ENCODE data around the gene TMEM52B. TPM values are rescaled to one million over a fixed set of nuclear protein-coding genes. Genes with fewer than 3 reads are reported as not detected.
A peak's percentile ranks its signal among the peaks of the same experiment; 100 is the strongest.
"Not testable (repeated sequence)": the region's sequence is repeated elsewhere in the genome, so short reads cannot be mapped to it uniquely, and the experiment has no call there.

TMEM52B gene
- total and polyA plus RNA-seq, 5 donors from 2014 or later = not detected

DNA sequence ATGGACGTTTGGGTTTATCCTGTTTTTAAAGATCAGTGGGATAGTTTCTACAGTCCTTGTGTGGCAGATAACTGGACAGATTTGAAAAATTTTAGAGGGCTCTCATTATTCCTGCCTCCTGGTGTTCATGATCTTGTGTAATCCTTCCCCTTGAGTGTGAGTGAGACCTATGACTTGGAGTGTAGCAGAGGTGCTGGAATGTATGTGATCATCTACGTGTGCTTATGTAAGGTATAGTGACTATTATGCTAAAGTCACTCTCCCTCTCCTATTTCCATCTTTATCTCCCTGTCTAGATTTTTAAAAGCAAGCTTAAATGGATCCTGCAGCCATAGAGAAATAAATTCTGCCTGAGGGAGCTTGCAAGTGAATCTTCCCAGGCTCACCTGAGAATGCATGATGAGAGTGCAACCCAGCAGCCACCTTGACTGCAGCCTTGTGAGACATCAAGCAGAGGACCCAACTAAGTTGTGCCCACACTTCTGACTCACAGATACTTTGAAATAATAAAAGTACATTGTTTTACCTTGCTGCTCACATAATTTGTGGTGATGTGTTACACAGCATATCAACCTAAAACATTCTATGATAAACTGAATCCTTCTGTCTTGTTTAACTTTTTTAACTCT is 3.7 kb upstream of the TMEM52B start:
- Histone ChIP-seq H3K4me1 (ENCODE audit: control insufficient read depth, insufficient read depth, low read length, poor library complexity, severe bottlenecking) (no peaks in the 10 kb centered on the region), H3K4me3 (ENCODE audit: low read depth, low read length) (no peak overlapping the region), H3K36me3 (ENCODE audit: control insufficient read depth, insufficient read depth, low read length) (no peaks in the 10 kb centered on the region), H3K9me3 (ENCODE audit: control insufficient read depth in 2 of 2, low read length in 2 of 2) (no peaks in the 10 kb centered on the region), H3K27ac (ENCODE audit: insufficient read depth, low read length, poor library complexity, severe bottlenecking) (no peak overlapping the region), H3K27me3 (ENCODE audit: control insufficient read depth, insufficient read depth, low read length) (peaks cover 6% of the 10 kb centered on the region)
- Mint-ChIP-seq H3K9me3 (no peaks in the 10 kb centered on the region), H3K36me3 (no peaks in the 10 kb centered on the region), H3K4me3 (no peak overlapping the region), H3K27ac (no peak overlapping the region), H3K4me1 (no peaks in the 10 kb centered on the region), H3K27me3 (peaks cover 54% of the 10 kb centered on the region)
- no peak for ATAC-seq (ENCODE audit: low read depth in 2 of 2)
- DNase-seq = no peak

GRCh38 chr12:10175846-10176636 is 2.8 kb upstream of the TMEM52B start:
- ATAC-seq (ENCODE audit: low read depth in 2 of 2) (no peak), DNase-seq (no peak)
- no peak overlapping the region for H3K4me3 ChIP-seq (ENCODE audit: low read depth, low read length)
- Mint-ChIP-seq H3K9me3 (no peaks in the 10 kb centered on the region), H3K27ac (no peak overlapping the region), H3K4me1 (no peaks in the 10 kb centered on the region), H3K27me3 (peaks cover 50% of the 10 kb centered on the region), H3K36me3 (no peaks in the 10 kb centered on the region), H3K4me3 (no peak overlapping the region)
- H3K27me3 ChIP-seq (ENCODE audit: control insufficient read depth, insufficient read depth, low read length) = peaks cover 6% of the 10 kb centered on the region
- H3K9me3 ChIP-seq (ENCODE audit: control insufficient read depth in 2 of 2, low read length in 2 of 2) = no peaks in the 10 kb centered on the region
- H3K36me3 ChIP-seq (ENCODE audit: control insufficient read depth, insufficient read depth, low read length) = no peaks in the 10 kb centered on the region
- H3K4me1 ChIP-seq (ENCODE audit: control insufficient read depth, insufficient read depth, low read length, poor library complexity, severe bottlenecking) = no peaks in the 10 kb centered on the region
- no peak overlapping the region for H3K27ac ChIP-seq (ENCODE audit: insufficient read depth, low read length, poor library complexity, severe bottlenecking)

- no peaks in the 10 kb centered on the region for H3K4me1 ChIP-seq (ENCODE audit: control insufficient read depth, insufficient read depth, low read length, poor library complexity, severe bottlenecking)
- no peak overlapping the region for H3K4me3 Mint-ChIP-seq
- DNase-seq (no peak), ATAC-seq (ENCODE audit: low read depth in 2 of 2) (no peak)
- H3K27ac ChIP-seq (ENCODE audit: insufficient read depth, low read length, poor library complexity, severe bottlenecking) = no peak overlapping the region
- H3K36me3 Mint-ChIP-seq = no peaks in the 10 kb centered on the region
- H3K9me3 Mint-ChIP-seq = no peaks in the 10 kb centered on the region
- H3K27me3 Mint-ChIP-seq = peaks cover 34% of the 10 kb centered on the region
- H3K4me1 Mint-ChIP-seq = no peaks in the 10 kb centered on the region
- H3K36me3 ChIP-seq (ENCODE audit: control insufficient read depth, insufficient read depth, low read length) = no peaks in the 10 kb centered on the region
- H3K9me3 ChIP-seq (ENCODE audit: control insufficient read depth in 2 of 2, low read length in 2 of 2) = no peaks in the 10 kb centered on the region
- H3K27me3 ChIP-seq (ENCODE audit: control insufficient read depth, insufficient read depth, low read length) = peaks cover 8% of the 10 kb centered on the region
- no peak overlapping the region for H3K27ac Mint-ChIP-seq
- no peak overlapping the region for H3K4me3 ChIP-seq (ENCODE audit: low read depth, low read length)
Observed at GRCh38 chr12:10179776-10180181, 947 bp downstream of the TMEM52B start.

DNA sequence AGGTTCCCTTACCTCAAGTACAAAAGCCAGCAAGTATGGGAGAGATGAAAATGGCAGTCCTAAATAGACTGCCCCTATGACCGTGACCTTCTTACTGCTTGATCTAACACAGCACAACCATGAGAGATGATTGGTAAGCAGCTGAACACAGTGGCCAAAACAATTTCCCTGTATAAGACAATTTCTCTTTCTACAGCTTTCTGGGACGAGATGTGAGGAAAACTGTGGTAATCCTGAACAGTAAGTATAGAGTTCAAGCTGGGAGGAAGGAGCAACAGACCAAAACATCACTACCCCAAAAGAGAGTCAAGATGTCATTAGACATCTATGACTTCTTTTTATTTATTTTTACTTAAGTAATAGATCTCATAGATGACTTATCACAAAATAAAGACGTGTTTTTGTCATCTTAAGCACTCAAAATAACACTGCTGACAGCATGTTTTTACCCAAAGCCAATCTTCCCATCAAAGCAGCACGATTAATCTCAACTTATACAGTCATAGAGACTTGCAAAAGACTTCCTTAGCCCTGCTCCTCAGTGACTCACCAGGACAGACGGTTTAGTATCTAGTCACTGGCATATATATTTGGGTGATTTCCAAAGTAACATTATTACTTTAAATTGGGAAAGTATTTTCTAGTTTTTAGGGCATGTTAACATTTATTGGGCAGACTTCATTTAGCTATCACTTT is 3.7 kb downstream of the TMEM52B start:
- H3K4me3 ChIP-seq (ENCODE audit: low read depth, low read length) = no peak overlapping the region
- H3K4me1 ChIP-seq (ENCODE audit: control insufficient read depth, insufficient read depth, low read length, poor library complexity, severe bottlenecking) = no peaks in the 10 kb centered on the region
- Mint-ChIP-seq H3K9me3 (no peaks in the 10 kb centered on the region), H3K27me3 (peaks cover 37% of the 10 kb centered on the region), H3K27ac (no peak overlapping the region), H3K4me3 (no peak overlapping the region), H3K4me1 (no peaks in the 10 kb centered on the region), H3K36me3 (no peaks in the 10 kb centered on the region)
- DNase-seq (no peak), ATAC-seq (ENCODE audit: low read depth in 2 of 2) (peak in 1 of 2 donors; percentile 64)
- H3K36me3 ChIP-seq (ENCODE audit: control insufficient read depth, insufficient read depth, low read length) = no peaks in the 10 kb centered on the region
- peaks cover 4% of the 10 kb centered on the region for H3K27me3 ChIP-seq (ENCODE audit: control insufficient read depth, insufficient read depth, low read length)
- no peaks in the 10 kb centered on the region for H3K9me3 ChIP-seq (ENCODE audit: control insufficient read depth in 2 of 2, low read length in 2 of 2)
- H3K27ac ChIP-seq (ENCODE audit: insufficient read depth, low read length, poor library complexity, severe bottlenecking) = no peak overlapping the region

DNA sequence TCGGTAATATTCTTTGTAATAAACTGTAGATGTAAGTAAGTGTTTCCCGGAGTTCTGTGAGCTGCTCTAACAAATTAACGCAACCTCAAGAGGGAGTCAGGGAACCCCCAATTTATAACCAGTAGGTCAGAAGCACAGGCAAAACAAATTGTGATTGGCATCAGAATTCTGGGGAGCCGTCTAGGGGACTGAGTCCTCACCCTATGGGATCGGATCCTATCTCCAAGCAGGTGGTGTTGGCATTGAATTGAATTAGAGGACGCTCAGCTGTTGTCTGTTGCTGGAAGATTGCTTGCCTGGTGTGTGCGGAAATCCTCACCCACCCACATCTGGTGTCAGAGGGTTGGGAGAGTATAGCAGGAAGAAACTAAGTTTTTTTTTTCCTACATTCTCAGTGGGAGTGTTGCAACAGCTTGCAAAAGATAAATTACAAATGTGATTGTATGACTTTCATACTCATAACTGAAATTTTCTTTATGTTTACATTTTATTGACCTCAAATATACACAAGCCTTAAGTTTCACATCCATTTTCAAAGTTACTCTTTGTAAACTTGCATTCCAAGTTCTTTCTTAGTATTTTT is 5.5 kb downstream of the TMEM52B start:
- H3K4me3 Mint-ChIP-seq = no peak overlapping the region
- no peak overlapping the region for H3K27ac Mint-ChIP-seq
- DNase-seq (no peak), ATAC-seq (ENCODE audit: low read depth in 2 of 2) (no peak)
- no peaks in the 10 kb centered on the region for H3K4me1 ChIP-seq (ENCODE audit: control insufficient read depth, insufficient read depth, low read length, poor library complexity, severe bottlenecking)
- no peaks in the 10 kb centered on the region for H3K36me3 Mint-ChIP-seq
- peaks cover 28% of the 10 kb centered on the region for H3K27me3 Mint-ChIP-seq
- H3K9me3 Mint-ChIP-seq = no peaks in the 10 kb centered on the region
- H3K4me3 ChIP-seq (ENCODE audit: low read depth, low read length) = no peak overlapping the region
- H3K27me3 ChIP-seq (ENCODE audit: control insufficient read depth, insufficient read depth, low read length) = peaks cover 4% of the 10 kb centered on the region
- H3K27ac ChIP-seq (ENCODE audit: insufficient read depth, low read length, poor library complexity, severe bottlenecking) = no peak overlapping the region
- H3K4me1 Mint-ChIP-seq = no peaks in the 10 kb centered on the region
- H3K9me3 ChIP-seq (ENCODE audit: control insufficient read depth in 2 of 2, low read length in 2 of 2) = no peaks in the 10 kb centered on the region
- no peaks in the 10 kb centered on the region for H3K36me3 ChIP-seq (ENCODE audit: control insufficient read depth, insufficient read depth, low read length)

DNA sequence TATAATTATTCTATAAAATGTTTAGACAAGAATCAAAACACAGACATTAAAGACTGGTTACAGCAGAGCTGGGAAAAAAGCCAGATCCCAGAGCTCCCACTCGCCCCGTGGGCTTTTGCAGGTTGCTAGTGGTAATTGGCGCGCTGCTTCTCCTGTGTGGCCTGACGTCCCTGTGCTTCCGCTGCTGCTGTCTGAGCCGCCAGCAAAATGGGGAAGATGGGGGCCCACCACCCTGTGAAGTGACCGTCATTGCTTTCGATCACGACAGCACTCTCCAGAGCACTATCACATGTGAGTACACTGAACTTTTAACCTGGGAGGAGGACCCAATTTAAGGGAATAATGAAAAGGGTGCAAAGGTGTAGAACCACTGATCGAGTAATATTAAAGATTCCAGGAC is 7.5 kb downstream of the TMEM52B start:
- Histone ChIP-seq H3K36me3 (ENCODE audit: control insufficient read depth, insufficient read depth, low read length) (no peaks in the 10 kb centered on the region), H3K4me1 (ENCODE audit: control insufficient read depth, insufficient read depth, low read length, poor library complexity, severe bottlenecking) (no peaks in the 10 kb centered on the region), H3K9me3 (ENCODE audit: control insufficient read depth in 2 of 2, low read length in 2 of 2) (no peaks in the 10 kb centered on the region), H3K27me3 (ENCODE audit: control insufficient read depth, insufficient read depth, low read length) (peaks cover 4% of the 10 kb centered on the region), H3K27ac (ENCODE audit: insufficient read depth, low read length, poor library complexity, severe bottlenecking) (no peak overlapping the region), H3K4me3 (ENCODE audit: low read depth, low read length) (no peak overlapping the region)
- no peak overlapping the region for H3K4me3 Mint-ChIP-seq
- DNase-seq = no peak
- no peaks in the 10 kb centered on the region for H3K9me3 Mint-ChIP-seq
- peaks cover 0 to 4% (median 1%) of the 10 kb centered on the region in 4 donors for H3K4me1 Mint-ChIP-seq
- ATAC-seq (ENCODE audit: low read depth in 2 of 2) = no peak
- H3K27me3 Mint-ChIP-seq = peaks cover 20% of the 10 kb centered on the region
- no peaks in the 10 kb centered on the region for H3K36me3 Mint-ChIP-seq
- no peak overlapping the region for H3K27ac Mint-ChIP-seq

DNA sequence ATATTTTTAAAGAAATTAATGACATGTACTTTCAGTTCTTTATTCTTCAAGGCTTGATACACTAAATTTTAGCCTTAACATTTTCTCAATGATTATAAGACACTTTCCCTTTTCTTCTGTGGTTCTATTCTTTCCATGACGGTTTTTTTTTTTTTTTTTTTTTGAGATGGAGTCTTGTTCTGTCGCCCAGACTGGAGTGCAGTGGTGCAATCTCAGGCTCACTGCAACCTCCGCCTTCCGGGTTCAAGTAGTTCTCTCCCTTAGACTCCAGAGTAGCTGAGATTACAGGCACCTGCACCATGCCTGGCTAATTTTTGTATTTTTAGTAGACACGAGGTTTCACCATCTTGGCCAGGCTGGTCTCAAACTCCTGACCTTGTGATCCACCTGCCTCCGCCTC is 8.1 kb downstream of the TMEM52B start:
- H3K4me1 Mint-ChIP-seq, H3K27ac Mint-ChIP-seq: not testable (repeated sequence)

More for the DNA sequence above, 8.1 kb downstream of the TMEM52B start:
- not testable (repeated sequence) for ATAC-seq (ENCODE audit: low read depth in 2 of 2); H3K9me3 ChIP-seq (ENCODE audit: control insufficient read depth in 2 of 2, low read length in 2 of 2); H3K9me3 Mint-ChIP-seq; DNase-seq; H3K36me3 Mint-ChIP-seq; H3K36me3 ChIP-seq (ENCODE audit: control insufficient read depth, insufficient read depth, low read length); H3K4me3 ChIP-seq (ENCODE audit: low read depth, low read length); H3K4me3 Mint-ChIP-seq; H3K27ac ChIP-seq (ENCODE audit: insufficient read depth, low read length, poor library complexity, severe bottlenecking); H3K27me3 ChIP-seq (ENCODE audit: control insufficient read depth, insufficient read depth, low read length); H3K4me1 ChIP-seq (ENCODE audit: control insufficient read depth, insufficient read depth, low read length, poor library complexity, severe bottlenecking)
- peaks cover 19% of the 10 kb centered on the region for H3K27me3 Mint-ChIP-seq
